ENCODE data around the gene NPBWR2. TPM values are rescaled to one million over a fixed set of nuclear protein-coding genes. Genes with fewer than 3 reads are reported as not detected.

The NPBWR2 gene
- polyA plus RNA-seq, 1 of the 3 experiments (the other 2 are of a cell fraction): not detected

- Histone ChIP-seq H3K4me1 (ENCODE audit: control insufficient read depth in 1 of 2, insufficient read depth in 2 of 2, low read depth in 1 of 2, low read length in 1 of 2) (peaks cover 0 to 4% of the 10 kb centered on the region in 2 experiments; a peak in 1 of 4 replicates), H3K27ac (ENCODE audit: low read depth in 2 of 2, low read length in 1 of 2) (no peak overlapping the region), H3K4me3 (ENCODE audit: low read depth in 2 of 2, low read length in 1 of 2) (no peak overlapping the region), H4K20me1 (ENCODE audit: insufficient read depth) (no peaks in the 10 kb centered on the region), H3K9me3 (no peaks in the 10 kb centered on the region), H3K27me3 (ENCODE audit: insufficient read depth) (no peaks in the 10 kb centered on the region), H3K9me2 (no peaks in the 10 kb centered on the region), H3F3A (replicated peaks; ENCODE audit: insufficient read depth) (no peaks in the 10 kb centered on the region), H2AFZ (ENCODE audit: low read depth) (no peak overlapping the region), H3K36me3 (replicated peaks in 1 of 2; ENCODE audit: control insufficient read depth in 1 of 2, insufficient read depth in 2 of 2, low read length in 1 of 2) (no peaks in the 10 kb centered on the region), H3K79me2 (ENCODE audit: insufficient read depth) (no peaks in the 10 kb centered on the region), H3K9ac (no peak overlapping the region), H3K4me2 (no peak overlapping the region)
- DNase-seq: peak; percentile 57
- POLR2A ChIA-PET: no interaction called here
- CTCF ChIA-PET: interaction anchor here (0.6 to 1.0 kb wide), 3 partner anchors 24 to 68 kb away, joined by 3 to 6 read pairs (median 3); no protein-coding TSS in a partner anchor
- WGBS (ENCODE audit: low lambda C conversion rate): 96% methylated on average over 3 of the region's 4 CpGs
- TF ChIP-seq RAD21 (IDR thresholded peaks at IDR 0.05; ENCODE audit: low read length): peak; percentile 41
- TF ChIP-seq SMC3 (IDR thresholded peaks at IDR 0.05; ENCODE audit: low read depth, low read length): peak; percentile 32; the same call in 1 of the 2 replicates
- no peak for TF ChIP-seq SIN3A (IDR thresholded peaks at IDR 0.05; ENCODE audit: borderline replicate concordance, low read depth, low read length)
- no peak for TF ChIP-seq MXI1 (IDR thresholded peaks at IDR 0.05; ENCODE audit: low read depth, low read length)
- TF ChIP-seq TAF1 (IDR thresholded peaks at IDR 0.05; ENCODE audit: borderline replicate concordance, low read depth, low read length): no peak
- TF ChIP-seq RXRA (IDR thresholded peaks at IDR 0.05; ENCODE audit: borderline replicate concordance, low read depth): no peak
- TF ChIP-seq NFIC (IDR thresholded peaks at IDR 0.05; ENCODE audit: borderline replicate concordance): no peak
- no peak for TF ChIP-seq GABPA (IDR thresholded peaks at IDR 0.05; ENCODE audit: low read depth)
- no peak for TF ChIP-seq GATA2 (CRISPR knock-in tag; IDR thresholded peaks at IDR 0.05)
- no peak for TF ChIP-seq EP300 (IDR thresholded peaks at IDR 0.05; ENCODE audit: borderline replicate concordance in 1 of 2, low read depth in 1 of 2, low read length in 1 of 2)
- 0 out of 2 replicates have a peak, but pooled peaks have one; percentile 20 for TF ChIP-seq CTCF (IDR thresholded peaks at IDR 0.05)
Observed at GRCh38 chr20:64131406-64131805, 24.0 kb upstream of the NPBWR2 start.

GRCh38 chr20:64130876-64131275 lies 23.5 kb upstream of the NPBWR2 start:
- POLR2A ChIA-PET: no interaction called here
- no peak overlapping the region for H3K9ac ChIP-seq
- no peaks in the 10 kb centered on the region for H3K27me3 ChIP-seq (ENCODE audit: insufficient read depth)
- no peak for TF ChIP-seq SMC3 (IDR thresholded peaks at IDR 0.05; ENCODE audit: low read depth, low read length)
- TF ChIP-seq RCOR1 (IDR thresholded peaks at IDR 0.05; ENCODE audit: low read length): no peak
- no peak for TF ChIP-seq USF2 (IDR thresholded peaks at IDR 0.05; ENCODE audit: borderline replicate concordance, low read depth, low read length)
- TF ChIP-seq ZBTB33 (IDR thresholded peaks at IDR 0.05; ENCODE audit: borderline replicate concordance, low read depth): no peak
- TF ChIP-seq GATA2 (CRISPR knock-in tag; IDR thresholded peaks at IDR 0.05): no peak
- TF ChIP-seq NRF1 (IDR thresholded peaks at IDR 0.05; ENCODE audit: low read depth, low read length): no peak
- no peak for TF ChIP-seq FOSL2 (IDR thresholded peaks at IDR 0.05; ENCODE audit: borderline replicate concordance, low read depth)
- TF ChIP-seq MEF2A (IDR thresholded peaks at IDR 0.05; ENCODE audit: borderline replicate concordance, low read depth): no peak
- TF ChIP-seq TCF12 (IDR thresholded peaks at IDR 0.05): no peak
- TF ChIP-seq FOXJ3 (CRISPR knock-in tag; IDR thresholded peaks at IDR 0.05): no peak
- no peak for TF ChIP-seq EP300 (IDR thresholded peaks at IDR 0.05; ENCODE audit: borderline replicate concordance in 1 of 2, low read depth in 1 of 2, low read length in 1 of 2)
- H2AFZ ChIP-seq (ENCODE audit: low read depth): no peak overlapping the region
- WGBS (ENCODE audit: low lambda C conversion rate): 63% methylated on average over 10 of the region's 10 CpGs
- no peaks in the 10 kb centered on the region for H3F3A ChIP-seq (replicated peaks; ENCODE audit: insufficient read depth)
- H3K4me3 ChIP-seq (ENCODE audit: low read depth in 2 of 2, low read length in 1 of 2): no peak overlapping the region
- no peaks in the 10 kb centered on the region for H4K20me1 ChIP-seq (ENCODE audit: insufficient read depth)
- H3K4me2 ChIP-seq: no peak overlapping the region
- peaks cover 0 to 4% of the 10 kb centered on the region in 2 experiments; a peak in 1 of 4 replicates for H3K4me1 ChIP-seq (ENCODE audit: control insufficient read depth in 1 of 2, insufficient read depth in 2 of 2, low read depth in 1 of 2, low read length in 1 of 2)
- H3K9me2 ChIP-seq: no peaks in the 10 kb centered on the region
- no peaks in the 10 kb centered on the region for H3K36me3 ChIP-seq (replicated peaks in 1 of 2; ENCODE audit: control insufficient read depth in 1 of 2, insufficient read depth in 2 of 2, low read length in 1 of 2)
- CTCF ChIA-PET: interaction anchor here (1.0 kb wide), 2 partner anchors 24 to 47 kb away, joined by 3 to 6 read pairs; no protein-coding TSS in a partner anchor
- H3K79me2 ChIP-seq (ENCODE audit: insufficient read depth): no peaks in the 10 kb centered on the region
- no peak overlapping the region for H3K27ac ChIP-seq (ENCODE audit: low read depth in 2 of 2, low read length in 1 of 2)
- H3K9me3 ChIP-seq: no peaks in the 10 kb centered on the region
- DNase-seq: no peak

Data from SK-N-SH (cell line).